Spleen (tissue), 7 donors: ENCODE measurements around the gene ACVRL1.

Experiments
- CTCF ChIP-seq, 11 experiments: fragments of 200-600 bp in 7 of 11; fragments of 450-650 bp in 4 of 11; sonication (generic) in 4 of 11; IDR thresholded peaks in 8 of 11; conservative IDR thresholded peaks in 3 of 11; 1 replicate in 7 of 11; 2 replicates in 4 of 11; pipeline versions ENCODE4 v1.4.0 to v1.8.0; 2016 to 2021; ENCODE audit warnings: antibody characterized with exemption in 11 of 11, inconsistent platforms in 4 of 11, mild to moderate bottlenecking in 1 of 11
- POLR2AphosphoS5 ChIP-seq, 3 donors: sonication (generic); formaldehyde crosslinking; IDR thresholded peaks; one replicate each; pipeline ENCODE4 v1.5.1; 2017; ENCODE audit warnings: antibody characterized with exemption in 3 of 3
- donor health status: DM: no; HTN: no; CAD: no; lungs with moderate emphysema.
- donor health status: DM: no; HTN: no; CAD: no.
- donor health status: DM: no; HTN: no; CAD: no.

GRCh38 chr12:51883295-51883694 lies 24.0 kb upstream of the ACVRL1 start:
- TF ChIP-seq CTCF (IDR thresholded peaks at IDR 0.05 in 8 of 11, conservative IDR thresholded peaks at IDR 0.05 in 3 of 11) (no peak), POLR2AphosphoS5 (IDR thresholded peaks at IDR 0.05) (no peak)
